GM19395 (cell line): Measurements from ENCODE around the gene CCDC192.

Experiments used
- ATAC-seq: cut with Tn5 transposase; IDR thresholded peaks from one replicate; pipeline ENCODE4 v1.9.1; 2021; ENCODE audit warnings: mild to moderate bottlenecking, moderate library complexity; ENCODE audit not compliant: unreplicated experiment

CCDC192 gene

DNA sequence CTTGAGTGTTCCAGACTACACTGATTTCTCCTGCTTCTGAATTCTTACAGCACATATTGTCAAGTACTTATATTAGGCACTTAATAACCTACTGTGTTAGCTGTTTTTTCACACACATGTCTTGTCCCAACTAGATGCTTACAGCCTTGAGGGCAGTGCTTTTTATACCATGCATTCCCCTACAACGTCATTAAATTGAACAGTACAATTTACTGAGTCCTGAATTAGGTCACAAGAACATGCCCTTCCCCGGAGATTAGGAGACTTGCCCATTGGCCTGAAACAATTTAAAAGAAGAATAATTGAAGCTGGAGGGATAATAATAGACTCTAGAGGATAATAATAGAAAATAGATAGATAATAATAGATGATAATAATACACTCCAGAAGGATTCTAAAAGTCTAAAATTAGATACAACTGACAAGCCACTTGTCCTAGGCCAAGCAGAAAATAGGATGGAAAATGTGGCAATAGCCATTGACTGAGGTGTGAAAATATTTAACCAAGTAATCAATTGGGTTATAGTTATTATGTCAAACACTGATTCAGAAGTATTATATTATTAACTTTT, 267.7 kb downstream of the CCDC192 start:
- ATAC-seq = no peak

DNA sequence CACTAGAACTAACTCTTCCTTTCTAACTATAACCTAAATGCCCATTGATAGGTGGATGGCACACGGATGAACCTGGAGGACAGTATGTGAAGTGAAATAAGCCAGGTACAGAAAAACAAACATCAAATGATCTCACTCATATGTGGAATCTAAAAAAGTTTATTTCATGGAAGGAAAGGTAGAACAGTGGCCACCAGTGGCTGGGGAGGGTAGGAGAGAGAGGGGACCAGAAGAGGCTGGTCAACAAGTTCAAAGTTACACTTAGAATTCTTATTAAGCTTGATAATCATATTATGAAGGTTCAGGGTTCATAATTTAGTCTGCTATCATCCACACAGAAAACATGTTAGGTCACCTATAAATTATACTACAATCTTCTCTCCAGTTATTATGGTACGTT, 272.8 kb downstream of the CCDC192 start:
- ATAC-seq = no peak

GRCh38 chr5:127976525-127976924, 273.3 kb downstream of the CCDC192 start:
- ATAC-seq = no peak

DNA sequence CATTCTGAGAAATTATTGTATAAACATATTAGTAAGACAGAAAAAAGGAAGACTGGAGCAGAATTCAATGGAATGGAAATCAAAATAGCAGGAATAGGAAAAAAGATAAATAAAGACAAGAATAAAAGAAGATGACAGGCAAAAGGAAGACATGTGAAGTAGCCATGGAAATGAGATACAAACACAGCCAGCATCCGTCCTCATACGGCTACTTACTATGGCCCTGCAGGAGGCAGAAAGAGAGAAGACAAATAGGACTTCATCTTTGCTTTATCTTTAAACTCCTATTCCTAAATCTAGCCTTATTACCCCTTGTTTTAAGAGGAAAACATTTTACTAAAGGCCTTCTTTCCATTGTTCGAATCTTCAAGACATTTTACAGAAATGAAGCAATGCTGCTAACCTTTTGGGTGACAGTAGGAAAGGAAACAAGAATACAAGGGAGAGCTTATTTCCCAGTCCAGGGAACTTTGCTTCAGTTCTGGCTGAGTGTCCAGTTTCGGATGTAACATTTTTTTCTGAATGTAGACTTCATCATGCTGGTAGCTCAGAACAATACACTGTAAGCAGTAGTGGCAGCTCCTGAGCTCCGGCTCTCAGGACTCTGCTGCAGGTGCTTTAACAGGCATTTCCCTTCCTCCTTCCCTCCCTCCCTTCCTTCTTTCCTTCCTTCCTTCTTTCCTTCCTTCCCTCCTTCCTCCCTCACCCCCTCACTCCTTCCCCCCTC, 274.0 kb downstream of the CCDC192 start:
- ATAC-seq = no peak

GRCh38 chr5:127978738-127979300, 275.6 kb downstream of the CCDC192 start:
- no peak for ATAC-seq

- ATAC-seq = no peak
Observed at GRCh38 chr5:127979475-127979874, 276.3 kb downstream of the CCDC192 start.

- ATAC-seq = no peak
Observed at GRCh38 chr5:127980843-127981242, 277.7 kb downstream of the CCDC192 start.

DNA sequence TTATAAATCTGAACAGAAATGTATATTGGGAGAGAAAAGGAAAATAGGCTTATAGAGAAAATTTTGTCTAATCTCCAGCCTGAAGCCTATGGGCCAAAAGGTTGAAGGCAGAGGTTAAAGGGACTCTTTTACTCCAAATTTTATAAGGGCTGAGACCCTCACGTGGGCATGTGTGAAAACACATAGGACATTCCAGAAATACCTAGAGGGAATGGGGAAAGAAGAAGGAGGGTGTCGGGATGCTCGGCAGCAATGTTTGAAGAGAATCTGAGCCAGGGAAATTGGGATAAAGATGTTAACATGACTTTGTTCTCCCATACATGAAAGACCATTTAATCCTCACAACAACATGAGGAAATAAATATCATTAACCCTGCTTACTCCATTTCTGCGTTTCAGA, 278.3 kb downstream of the CCDC192 start:
- ATAC-seq = no peak

DNA sequence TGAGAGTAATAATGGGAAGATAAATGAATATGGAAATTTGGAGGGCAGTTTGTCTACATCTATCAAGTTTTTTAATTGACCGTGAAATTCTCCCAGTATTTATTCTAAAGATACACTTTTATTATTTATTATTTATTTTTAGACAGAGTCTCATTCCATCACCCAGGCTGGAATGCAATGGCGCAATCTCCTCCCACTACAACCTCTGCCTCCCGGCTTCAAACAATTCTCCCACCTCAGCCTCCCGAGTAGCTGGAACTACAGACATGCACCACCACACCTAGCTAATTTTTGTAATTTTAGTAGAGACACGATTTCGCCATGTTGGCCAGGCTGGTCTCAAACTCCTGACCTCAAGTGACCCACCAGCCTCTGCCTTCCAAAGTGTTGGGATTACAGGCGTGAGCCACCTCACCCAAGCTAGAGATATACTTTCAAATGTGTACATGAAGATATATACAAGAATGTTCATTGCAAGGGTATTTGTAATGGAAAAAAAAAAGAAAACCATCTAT, 282.7 kb downstream of the CCDC192 start:
- ATAC-seq = no peak

DNA sequence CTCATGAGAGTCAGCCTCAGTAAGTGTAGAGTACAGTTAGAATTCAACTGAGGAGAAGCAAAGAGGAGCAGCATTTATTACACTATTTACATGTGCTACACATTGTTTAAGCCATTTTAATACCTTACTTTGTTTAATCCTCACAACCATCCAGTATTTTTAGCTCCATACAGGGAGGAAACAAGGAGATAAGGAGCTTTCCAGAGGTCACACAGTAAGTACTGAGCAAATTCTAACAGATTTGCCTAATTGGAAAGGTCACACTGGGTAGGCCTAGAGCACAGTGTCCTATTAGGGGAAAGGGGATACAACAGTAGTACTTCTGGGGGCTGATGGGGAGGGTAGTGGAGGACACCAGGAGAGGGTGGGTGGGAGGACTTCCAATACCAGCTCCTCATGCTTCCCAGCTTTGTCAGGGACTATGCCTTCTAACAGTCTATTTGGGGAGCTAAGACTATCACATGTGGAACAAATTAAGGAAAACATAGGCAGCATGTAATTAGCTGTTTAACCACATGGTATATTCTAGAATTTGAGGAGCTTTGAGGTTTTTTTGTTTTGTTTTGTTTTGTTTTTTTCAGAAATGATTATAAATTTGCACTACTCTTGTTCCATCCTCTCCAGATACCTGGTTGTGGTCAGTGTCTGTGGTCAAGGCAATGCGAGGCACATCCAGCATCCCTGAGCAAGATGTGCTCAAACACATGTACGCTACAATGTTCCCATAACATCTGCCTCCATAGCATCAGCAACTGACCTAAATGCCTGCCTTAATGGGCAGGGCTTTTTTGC, 284.4 kb downstream of the CCDC192 start:
- ATAC-seq = no peak

DNA sequence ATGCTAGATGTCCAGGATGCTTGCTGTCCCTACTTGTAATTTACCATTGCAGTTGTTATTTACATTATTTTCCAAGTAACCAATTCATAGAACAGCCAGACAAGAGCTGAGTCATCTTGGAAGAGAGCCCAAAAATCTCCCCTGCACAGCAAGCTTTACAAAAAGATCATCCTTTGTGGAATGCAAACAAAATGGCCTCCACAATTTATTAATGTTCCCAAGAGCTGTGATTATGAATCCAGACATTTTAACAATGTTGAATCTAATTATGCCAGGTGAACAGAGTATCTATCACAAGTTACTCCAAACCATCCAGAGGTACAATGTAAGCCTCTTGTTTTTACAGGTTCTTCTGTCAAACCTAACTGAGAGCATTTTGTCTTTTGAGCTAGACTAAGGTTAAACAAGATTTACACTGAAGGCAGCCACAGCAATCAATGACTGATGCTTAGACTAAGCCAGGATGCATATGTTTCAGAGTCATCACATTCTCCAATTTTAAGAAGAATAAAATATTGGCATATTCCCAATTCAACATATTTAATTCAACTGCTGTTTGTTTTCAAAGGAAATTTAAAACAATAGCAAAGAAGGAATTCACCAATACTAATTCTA, 285.1 kb downstream of the CCDC192 start:
- no peak for ATAC-seq
